NCI-H446 (cell line): ENCODE measurements around the gene CTU2.

Source experiments
- DNase-seq, 2 experiments: peaks; one replicate each; lab custom pipeline; 2025; lab: John Stamatoyannopoulos, UW

The CTU2 gene

DNA sequence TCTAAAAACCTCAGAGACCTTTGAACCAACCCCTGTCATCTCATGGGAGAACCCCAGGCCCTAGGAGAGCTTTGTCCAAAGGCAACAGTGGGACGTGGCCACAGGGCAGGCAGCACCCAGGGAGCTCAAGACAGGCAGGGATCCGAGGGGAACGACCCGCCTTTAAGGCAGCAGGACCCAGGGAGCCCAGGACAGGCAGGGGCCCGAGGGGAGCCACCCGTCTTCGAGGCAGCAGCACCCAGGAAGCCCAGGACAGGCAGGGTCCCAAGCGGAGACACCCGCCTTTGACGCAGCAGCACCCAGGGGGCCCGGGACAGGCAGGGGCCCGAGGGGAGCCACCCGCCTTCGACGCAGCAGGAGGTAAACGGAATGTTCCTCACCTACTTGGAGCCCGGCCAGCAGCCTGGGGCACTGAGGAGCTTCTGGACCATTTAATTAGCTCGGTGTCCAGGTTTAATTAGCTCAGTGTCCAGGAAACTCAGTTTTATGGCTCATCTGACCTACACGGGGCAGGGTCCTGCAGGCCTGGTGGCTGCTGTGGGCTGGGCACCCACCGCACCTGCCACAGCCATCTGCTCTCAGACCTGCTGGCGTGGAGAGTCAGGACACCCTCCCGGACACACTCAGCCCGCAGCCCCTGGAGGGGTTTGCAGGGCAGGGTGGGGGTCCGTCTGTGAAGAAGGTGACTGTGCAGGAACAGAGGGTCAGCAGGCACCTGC, 54.3 kb downstream of the CTU2 start:
- DNase-seq = no peak

DNA sequence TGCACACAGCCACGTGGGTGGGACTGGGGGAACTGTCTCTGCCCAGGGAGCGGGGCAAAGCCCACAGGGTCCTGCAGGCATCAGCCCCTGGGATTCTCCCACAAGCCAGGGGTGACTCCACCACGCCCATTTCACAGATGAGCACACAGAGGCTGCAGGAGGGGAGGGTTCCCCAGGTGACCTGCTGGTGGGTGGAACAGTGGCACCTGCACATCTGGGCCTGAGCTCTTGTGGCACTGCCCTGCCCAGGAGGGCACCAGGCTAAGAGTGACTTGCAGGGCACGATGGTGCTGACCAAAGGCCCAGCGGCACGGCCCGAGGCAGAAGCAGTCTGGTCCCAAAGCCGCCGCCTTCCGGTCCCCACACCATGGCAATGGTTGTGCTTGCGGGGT, 54.8 kb downstream of the CTU2 start:
- no peak for DNase-seq

DNA sequence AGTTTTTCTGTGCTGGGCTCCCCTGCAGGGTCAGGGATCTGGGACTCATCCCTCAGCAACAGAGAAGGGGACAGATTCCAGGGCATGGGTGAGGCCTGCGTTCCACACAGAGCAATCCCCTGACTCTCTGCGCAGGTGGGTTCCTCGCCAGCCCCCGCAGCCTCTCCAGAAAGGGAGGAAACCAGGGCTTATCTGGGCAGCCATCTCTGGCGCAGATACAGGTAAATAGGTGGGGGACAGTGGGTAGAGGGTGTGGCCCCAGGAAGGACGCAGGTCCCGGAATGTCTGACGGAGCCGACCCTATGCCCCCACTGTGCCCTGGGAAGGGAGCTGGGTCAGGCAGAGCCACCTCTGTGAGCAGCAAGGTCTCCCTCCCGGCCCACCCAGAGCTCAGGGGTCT, 55.5 kb downstream of the CTU2 start:
- no peak for DNase-seq

GRCh38 chr16:88762258-88762870, 56.1 kb downstream of the CTU2 start:
- DNase-seq = no peak

GRCh38 chr16:88762941-88763340, 56.6 kb downstream of the CTU2 start:
- DNase-seq = no peak

DNA sequence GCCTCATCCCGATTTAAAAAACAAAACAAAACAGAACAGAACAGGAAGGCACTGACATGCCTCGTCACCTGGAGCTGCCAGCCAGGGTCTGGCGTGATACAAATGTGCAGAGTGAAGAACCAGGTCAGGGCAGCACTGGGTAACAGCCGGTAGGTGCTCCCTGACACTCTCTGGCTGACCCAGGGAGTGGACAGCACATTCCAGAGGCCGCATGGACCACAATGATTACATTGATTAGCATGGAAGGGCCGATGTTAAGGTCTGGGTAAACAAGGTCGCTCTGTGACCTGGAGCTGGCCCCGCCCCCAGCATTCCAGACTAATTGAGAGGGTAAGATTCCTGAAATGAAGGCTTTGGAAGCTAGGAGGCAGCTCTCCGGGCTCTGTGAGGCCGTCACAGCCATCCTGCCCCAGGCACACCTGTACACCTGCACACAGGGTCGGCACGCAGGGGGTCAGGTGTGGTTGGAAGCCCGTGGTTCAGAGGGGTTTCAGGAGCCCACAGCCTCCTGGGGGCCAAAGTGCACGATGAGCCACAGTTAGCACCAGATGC, 57.3 kb downstream of the CTU2 start:
- DNase-seq = no peak

- no peak for DNase-seq
Measured at GRCh38 chr16:88764080-88764479, 57.8 kb downstream of the CTU2 start.

DNA sequence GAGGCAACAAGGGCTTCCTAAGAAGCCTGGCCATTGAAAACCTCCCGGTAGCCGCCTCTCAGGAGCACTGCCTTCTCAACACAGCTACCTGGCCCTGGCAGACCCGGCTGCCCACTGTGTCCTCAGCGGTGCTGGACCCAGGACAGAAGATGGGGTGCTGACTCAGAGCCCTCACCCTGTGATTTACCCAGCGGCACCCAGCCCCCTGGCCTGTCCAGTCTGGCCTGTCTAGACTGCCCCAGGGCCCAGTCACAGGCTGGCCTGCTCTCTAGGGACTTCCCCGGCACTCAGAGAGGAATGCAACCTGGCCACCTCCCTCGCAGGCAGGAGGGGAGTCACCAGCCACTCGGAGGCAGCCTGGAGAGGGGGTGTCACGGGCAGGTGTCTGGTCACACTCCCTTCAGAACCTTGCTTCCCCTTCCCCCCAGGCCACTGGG, 58.6 kb downstream of the CTU2 start:
- DNase-seq = no peak
